NOMO-1 treated with DMSO at 0.1 percent for 48 hours (cell line): ENCODE results near the gene ARPC5L.
"Not testable (repeated sequence)": the region's sequence is repeated elsewhere in the genome, so short reads cannot be mapped to it uniquely, and the experiment has no call there.

Source experiments
- DNase-seq: peaks from one replicate; lab custom pipeline; 2025; ENCODE audit not compliant: unreplicated experiment; lab: John Stamatoyannopoulos, UW

Gene ARPC5L

DNA sequence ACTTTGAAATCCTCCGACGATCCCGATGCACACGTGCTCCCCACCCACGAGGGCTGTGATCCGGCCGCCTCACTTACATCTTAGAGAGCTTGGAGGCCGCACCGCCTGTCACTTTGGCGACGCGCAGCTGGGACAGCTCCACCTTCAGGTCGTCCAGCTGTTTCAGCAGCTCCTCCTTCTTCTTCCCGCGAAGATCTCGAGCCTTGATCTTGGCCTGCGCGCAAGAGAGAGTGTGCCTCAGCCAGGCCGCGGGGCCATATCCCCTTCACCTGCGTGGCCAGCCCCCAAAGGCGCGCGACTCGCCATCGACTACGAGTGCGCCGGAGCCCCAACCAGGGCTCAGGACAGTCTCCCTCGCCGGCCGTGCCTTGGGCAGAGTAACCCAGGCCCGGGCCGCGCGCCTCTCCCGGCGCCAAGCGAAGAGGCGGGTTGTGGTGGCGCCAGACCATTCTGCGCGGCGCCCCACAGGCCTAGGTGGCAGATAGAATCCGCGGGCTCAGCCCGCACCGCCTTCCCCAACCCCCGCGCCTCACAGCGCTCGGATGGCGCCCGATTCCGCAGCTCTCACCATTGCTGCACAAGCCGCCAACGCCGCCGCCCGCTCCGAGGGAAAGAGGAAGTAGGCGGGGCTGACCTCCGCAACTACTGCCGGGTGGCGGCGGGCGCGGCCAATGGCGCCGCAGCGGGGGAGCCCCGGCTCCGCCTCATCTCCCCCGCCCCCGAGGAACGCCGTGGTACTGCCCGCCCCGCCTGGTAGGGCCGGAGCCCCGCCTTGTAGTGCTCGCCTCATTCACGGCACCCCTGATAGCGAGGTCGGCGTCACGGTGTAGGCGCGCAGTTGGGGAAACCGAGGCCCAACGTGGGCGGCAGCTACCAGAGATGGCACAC, at the start of gene ARPC5L, which contains the start of gene RPL35:
ARPC5L (plus strand) TSS at position 789 of the 888 bp plus-strand sequence. CDS start 7,161 bp downstream, outside the sequence.
RPL35 (minus strand) TSS at position 616 of the 888 bp plus-strand sequence; CDS start at position 571, 45 bp downstream.
- DNase-seq: peak; percentile 93

DNA sequence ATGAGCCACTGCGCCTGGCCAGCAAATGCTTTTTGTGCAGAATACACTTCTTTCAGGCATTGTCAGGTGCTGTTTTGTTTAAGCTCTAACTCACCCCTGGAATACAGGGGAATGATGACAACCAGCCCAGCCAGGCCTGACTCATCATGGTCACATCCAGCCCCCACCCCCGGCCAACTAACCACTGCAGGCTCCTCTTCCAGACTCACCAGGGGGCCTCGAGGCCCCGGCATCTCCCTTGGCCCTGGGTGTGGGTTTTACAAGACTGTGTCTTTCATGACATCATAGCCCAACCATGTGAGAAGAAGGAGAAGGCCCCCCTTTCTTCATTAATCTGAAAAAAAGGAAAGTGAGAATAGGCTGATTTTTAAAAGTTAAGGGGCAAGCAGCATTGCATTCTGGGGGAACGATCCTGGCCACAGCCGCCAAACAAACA, 49.5 kb upstream of the ARPC5L start:
- no peak for DNase-seq

DNA sequence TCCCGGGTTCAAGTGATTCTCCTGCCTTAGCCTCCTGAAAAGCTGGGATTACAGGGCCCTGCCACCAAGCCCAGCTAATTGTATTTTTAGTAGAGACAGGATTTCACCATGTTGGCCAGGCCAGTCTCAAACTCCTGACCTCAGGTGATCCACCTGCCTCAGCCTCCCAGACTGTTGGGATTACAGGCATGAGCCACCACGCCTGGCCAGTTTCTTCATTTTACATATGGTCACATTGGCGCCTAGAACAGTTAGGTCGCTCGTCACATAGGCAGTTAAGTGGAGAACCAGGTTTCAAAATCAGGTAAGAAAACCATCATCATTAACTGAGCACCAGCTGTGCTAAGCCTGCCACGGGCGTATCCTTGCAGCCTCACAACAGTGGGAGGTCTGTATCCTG, 48.9 kb upstream of the ARPC5L start:
- no peak for DNase-seq

DNA sequence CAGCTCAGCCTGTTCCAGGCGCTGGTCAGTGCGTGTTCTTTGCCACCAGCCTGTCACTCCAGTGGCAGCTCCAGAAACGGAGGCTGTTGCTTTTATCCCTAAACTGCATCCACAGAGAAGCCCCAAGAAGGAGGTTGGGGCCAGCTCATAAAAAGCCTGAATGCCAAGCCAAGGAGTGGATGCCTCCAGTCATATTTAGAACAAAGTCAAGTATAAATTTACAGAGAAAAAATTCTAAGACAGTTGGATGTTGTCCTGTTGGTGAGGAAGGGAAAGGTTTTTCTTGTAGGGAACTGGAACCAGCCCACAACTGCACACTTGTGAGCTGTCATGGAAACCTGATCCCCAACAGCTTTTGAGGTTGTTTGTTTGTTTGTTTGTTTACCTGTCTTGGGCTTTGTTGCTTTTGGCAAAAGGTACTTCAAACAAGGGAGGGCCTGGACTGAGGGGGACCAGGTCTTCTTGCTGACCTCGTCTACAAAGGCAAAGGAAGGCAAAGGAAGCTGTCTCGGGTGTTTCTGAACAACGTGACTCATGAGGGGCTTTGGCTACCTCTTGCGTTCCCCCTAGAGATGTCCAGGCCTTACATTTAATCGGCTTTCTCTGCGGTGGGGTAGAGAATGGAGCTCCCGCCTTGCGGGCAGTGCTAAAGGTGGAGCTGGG, 48.3 kb upstream of the ARPC5L start:
- DNase-seq: no peak

DNA sequence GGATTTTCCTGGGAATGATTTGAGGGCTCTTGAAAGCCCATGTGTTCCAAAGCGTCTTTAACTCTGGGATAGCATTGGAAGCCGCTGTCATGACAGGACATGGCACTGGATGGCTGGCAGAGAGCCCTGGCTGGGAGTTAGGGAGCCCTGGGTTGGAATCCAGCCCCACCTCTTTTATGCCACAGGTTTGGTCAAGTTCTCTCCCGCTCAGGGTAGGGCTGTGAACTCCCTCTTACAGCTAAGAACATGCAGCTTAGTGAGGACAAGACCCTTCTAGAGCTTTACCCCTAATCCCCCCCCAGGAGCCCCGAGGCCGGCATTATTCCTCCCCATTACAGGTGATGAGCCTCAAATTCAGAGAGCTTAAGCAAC, 47.8 kb upstream of the ARPC5L start:
- no peak for DNase-seq

DNA sequence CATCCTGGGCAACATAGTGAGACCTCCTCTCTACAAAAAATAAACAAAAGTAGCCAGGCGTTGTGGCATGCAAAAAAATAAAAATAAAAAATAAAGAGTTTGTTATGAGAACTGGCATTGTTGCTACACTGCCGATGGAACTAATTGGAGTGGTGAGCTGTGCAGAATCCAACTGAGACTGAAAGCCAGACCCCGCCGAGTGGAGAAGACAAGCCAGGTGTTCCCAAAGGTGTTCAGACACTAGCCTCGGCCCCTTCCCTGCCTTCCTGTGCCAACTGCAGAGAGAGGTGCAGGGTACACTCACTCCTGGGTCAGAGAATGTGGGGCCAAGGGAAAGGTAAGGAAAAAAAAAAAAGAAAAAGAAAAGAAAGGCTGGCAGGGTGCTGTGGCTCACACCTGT, 46.3 kb upstream of the ARPC5L start:
- DNase-seq: no peak

DNA sequence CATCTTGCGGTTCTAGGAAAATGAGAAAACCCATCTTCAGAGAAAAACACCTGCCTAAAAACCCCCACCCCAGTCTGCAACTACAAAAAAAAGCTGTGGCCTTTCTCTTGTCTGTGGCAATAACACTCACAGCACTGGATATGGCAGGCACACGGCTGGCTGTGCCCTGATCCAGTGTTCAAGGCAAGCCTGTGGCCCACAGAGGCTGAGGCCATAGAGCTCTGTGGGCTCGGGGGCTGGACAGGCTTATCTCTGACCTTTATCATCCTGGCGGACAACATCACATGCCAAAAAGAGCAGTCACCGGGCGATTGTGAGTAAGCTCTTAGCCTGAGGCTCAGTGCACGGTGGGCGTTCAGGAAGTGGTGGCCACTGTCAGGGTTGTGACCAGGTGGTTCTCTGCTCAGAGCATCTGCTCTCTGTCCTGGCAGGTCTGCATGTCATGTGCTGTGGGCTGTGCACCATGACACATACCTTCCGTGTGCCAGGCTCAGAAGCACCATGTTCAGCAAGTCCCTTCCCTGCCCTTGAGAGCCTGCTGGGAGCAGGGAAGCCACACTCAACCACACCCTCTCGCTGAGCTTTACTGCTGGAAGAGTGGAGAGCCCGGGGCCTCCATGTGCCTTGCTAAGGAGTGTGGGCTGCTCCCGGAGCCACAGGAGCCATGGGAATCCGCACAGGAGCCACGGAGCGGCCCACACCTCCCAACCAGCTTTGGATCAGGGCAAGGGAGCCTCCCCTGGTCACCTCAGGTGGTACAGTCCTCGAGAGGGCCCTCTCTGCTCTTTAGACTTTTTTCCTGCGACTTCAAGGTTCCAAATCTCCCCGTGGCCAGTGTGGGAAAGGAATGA, 43.3 kb upstream of the ARPC5L start:
- DNase-seq: no peak

DNA sequence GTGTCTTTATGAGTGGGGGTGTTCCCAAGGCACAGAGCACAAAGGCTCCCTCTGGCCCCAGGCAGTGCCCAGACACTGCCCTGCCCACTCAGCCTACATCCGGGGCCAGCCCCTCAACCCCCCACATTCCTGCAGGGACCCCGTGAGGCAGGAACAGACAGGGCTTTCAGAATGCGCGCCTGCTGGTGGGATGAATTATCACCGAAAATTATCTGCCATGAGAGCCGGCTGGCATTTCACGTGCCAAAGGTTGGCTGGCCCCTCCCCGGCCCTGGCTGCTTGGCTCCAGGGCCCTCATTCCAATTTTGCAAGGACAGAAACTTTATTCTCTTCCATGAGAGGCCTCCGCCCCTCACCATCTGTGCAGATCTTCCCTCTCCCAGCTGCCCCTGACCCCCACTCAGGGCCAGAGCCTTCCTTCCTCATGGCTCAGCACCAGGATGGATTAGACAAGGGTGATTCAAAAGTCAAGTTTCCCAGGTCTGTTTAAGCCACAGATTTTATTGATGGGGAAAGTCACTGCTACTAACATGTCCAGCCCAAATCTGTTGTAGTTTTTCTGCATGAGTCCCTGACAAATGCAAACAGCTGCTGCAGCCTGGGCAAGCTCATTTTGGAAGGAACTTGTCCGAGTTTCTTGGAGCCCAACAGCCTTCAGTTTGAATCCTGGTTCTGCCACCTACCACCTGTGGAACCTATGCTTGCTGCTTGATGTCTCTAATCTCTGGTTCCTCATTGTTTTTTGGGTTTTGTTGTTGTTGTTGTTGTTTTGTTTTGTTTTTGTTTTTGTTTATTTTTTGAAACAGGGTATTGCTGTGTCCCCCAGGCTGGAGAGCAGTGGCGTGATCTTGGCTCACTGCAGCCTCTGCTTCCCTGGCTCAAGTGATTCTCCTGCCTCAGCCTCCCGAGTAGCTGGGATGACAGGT, 41.0 kb upstream of the ARPC5L start:
- DNase-seq: no peak

DNA sequence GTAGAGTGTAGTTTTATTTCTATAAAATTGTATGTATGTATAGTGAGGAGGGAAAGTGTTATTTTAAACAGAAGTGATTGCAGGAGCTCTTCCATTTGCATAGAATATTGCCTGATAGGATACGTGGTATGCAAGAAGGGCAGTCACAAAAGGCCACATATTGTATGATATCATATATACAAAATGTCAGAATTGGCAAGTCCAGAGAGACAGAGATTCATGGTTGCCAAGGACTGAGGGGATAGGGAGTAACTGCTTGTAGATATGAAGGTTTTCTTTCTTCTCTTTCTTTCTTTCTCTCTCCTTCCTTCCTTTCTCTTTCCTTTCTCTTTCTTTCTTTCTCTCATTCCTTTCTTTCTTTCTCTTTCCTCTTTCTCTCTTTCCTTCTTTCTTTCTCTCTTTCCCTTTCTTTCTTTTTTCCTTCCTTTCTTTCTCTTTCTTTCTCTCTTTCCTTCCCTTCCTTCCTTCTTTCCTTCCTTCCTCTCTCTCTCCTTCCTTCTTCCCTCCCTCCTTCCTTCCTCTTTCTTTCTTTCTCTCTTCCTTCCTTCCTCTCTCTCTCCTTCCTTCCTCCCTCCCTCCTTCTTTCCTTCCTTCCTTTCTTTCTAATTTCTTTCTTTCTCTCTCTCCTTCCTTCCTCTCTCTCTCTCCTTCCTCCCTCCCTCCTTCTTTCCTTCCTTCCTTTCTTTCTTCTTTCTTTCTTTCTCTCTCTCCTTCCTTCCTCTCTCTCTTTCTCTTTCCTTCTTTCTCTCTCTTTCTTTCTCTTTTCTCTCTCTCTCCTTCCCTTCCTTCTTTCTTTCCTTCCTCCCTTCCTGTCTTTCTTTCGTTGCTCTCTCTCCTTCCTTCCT, 33.2 kb upstream of the ARPC5L start:
- no peak for DNase-seq

DNA sequence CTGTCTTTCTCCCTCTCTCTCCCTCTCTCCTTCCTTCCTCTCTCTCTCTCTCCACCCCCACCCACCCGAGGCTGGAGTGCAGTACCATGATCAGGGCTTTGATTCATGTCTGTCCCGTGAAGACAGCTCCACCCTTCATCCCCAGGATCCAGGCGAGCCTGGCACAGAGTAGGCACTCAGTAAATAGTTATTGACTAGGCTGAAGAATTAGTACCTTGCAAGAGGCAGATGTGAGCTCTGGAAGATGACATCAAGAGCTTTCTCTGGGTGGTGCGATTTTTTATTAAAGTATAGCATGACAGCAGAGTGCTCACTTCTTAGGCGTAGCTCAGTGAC, 32.6 kb upstream of the ARPC5L start:
- DNase-seq: no peak

DNA sequence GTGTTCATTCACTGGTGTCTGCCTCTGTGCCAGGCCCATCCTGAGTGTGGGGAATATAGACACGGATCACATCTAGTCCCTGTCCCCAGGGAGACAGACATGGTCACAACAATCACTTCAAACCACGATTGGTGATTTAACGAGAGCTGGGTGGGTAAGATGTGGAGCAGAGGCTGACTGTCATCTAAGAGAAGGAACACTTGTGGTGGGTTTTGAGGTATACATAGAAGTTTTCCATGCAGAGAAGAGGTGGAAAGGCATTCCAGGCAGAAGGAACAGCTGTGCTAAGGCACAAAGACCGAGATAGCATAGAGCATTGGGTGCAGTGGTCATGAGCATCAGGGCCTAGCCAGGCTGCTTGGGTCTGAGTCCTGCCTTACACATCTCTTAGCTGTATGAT, 31.3 kb upstream of the ARPC5L start:
- no peak for DNase-seq

DNA sequence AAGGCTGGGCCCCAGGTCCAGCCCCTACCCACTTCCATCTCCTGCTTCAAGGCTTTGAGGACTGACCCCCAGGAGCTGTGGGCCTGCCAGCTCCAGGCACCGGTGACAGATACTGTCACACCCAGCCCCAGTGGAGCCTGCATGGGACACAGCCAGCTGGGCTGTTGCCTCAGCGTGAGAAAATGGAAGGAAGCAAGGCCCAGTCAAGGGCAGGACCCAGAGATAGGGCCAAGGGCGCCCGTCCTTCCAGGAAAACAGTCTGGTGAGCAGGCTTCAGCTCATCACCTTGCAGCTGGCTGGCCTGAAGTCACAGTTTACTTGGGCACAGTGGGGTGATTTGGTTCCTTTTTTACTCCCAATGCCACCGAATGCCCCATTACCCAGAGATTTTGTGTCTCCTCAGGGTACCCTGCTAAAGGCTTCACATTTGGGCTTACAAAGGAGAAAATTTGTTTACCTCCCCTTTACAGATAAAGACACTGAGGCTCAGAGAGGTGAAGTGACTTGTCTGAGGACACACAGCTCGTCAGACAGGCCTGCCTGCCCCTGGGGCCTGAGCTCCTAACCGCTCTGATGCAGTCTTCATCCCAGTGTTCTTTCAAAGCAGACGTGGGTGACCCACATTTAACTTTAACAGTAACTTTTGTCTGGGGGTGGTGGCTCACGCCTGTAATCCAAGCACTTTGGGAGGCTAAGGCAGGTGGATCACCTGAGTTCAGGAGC, 30.1 kb upstream of the ARPC5L start:
- no peak for DNase-seq

DNA sequence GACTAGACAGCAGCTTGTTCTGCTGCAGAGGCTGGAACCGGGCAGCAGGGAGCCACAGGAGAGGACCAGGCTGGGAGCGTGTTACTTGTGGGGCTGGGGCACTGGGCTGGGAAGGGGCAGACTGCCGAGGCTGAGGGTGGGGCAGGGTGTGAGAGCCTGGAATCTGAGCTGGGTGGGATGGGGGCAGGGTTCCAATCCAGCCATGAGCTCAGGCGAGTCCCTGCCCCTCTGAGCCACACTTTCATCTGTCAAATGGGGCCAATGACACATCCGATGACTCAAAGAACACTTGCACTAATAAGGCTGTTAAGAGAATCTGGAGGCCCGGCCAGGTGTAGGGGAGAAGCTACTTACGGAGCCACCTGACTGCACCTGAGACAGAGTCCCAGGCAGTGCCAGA, 27.3 kb upstream of the ARPC5L start:
- no peak for DNase-seq

DNA sequence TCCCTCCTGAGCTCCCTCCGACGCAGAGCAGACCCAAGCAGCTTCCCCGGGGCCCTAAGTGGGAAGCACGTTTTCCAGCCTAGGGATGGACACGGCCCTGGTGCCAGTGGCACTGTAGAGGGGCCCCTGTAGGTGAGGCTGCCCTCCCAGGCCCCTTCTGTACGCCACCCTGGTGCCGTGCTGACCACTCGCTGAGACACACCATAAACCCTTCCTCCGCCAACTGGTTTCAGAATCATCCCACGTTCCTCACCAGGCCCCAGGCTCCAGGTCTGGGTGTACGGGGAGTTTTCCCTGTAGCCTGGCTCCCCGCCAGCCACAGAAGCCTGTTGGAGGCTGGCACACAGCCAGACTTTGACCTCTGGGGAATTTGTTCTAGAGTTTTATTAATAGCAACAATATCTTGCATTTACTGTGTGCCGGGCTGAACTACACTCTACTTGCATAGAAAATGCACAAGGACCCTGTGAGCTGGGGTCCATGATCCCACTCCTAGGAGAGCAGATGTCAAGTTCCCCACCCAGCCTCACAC, 26.8 kb upstream of the ARPC5L start:
- DNase-seq: no peak

DNA sequence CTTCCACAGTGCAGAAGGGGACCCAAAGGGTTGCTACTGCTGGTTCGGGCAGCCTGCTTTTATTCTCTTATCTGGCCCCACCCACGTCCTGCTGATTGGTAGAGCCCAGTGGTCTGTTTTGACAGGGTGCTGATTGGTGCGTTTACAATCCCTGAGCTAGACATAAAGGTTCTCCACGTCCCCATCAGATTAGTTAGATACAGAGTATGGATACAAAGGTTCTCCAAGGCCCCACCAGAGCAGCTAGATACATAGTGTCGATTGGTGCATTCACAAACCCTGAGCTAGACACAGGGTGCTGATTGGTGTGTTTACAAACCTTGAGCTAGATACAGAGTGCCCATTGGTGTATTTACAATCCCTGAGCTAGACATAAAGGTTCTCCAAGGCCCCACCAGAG, 23.8 kb upstream of the ARPC5L start:
- DNase-seq: not testable (repeated sequence)

DNA sequence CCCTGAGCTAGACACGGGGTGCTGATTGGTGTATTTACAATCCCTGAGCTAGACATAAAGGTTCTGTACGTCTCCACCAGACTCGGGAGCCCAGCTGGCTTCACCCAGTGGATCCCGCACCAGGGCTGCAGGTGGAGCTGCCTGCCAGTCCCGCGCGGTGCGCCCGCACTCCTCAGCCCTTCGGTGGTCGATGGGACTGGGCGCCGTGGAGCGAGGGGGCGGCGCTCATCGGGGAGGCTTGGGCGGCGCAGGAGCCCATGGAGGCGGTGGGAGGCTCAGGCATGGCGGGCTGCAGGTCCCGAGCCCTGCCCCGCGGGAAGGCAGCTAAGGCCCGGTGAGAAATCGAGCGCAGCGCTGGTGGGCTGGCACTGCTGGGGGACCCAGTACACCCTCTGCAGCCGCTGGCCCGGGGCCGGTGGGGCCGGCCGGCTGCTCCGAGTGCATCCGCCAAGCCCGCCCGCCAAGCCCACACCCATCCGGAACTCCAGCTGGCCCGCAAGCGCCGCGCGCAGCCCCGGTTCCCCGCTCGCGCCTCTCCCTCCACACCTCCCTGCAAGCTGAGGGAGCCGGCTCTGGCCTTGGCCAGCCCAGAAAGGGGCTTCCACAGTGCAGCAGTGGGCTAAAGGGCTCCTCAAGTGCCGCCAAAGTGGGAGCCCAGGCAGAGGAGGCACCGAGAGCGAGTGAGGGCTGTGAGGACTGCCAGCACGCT, 23.2 kb upstream of the ARPC5L start:
- not testable (repeated sequence) for DNase-seq

DNA sequence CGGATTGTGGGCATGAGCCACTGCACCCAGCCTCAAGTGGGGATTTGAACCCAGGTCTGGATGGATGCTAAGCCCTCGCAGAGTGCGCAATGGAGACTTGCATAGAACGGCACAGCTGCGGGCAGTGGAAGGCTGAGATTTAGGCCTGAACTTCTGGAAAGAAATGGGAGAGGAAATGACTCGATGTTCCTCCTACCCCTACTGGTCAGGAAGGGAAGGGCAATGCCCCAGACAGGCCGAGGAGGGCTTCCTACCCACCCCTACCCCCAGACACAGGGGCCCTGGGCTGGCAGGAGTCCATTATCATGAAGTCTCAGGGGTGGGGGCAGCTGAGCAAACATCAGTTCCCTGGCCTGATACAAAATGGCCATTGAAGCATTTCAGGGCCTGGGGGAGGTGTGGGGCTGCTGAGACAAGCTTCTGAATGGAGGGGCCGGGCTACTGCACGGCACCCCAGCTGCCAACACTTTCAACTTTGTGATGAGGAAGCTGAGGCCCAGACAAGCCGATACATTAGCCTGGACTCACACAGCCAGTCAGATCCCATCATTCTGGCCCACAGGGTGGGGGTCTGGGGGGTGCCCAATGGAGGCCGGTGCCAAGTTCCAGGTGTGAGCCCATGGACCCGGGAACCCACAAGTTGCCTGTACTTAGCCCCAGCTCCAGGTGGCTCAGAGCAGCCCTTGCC, 22.2 kb upstream of the ARPC5L start:
- no peak for DNase-seq
